ENCODE data around the gene PDLIM5.
"Not testable (repeated sequence)": the region's sequence is repeated elsewhere in the genome, so short reads cannot be mapped to it uniquely, and the experiment has no call there.

Gene PDLIM5

DNA sequence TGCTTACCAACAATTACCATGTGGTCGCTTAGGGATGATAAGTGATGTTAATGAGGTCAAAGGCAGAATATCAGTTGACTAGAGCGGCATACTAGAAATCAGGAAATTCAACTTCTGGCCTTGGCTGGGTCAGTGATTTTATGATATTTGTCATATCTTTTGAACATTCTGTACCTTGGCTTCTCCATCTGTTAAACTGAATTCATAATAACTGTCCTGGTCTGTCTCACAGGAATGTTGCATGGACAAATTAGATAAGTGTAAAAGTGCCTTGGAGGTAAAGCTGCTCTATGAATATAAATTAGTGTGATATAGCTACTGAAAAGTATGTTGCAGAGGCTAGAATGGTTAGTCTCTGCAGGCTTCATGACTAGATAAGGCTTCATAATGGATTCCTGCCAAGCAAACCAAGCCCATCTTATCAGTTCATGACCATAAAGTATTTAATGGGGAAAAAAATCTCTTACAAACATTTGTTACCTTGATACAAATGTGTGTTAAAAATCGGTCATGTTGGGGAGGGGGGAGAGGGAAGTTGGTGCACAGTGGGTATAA lies 201.4 kb downstream of the PDLIM5 start:
- no peak for DNase-seq (ENCODE audit: low spot score)

DNA sequence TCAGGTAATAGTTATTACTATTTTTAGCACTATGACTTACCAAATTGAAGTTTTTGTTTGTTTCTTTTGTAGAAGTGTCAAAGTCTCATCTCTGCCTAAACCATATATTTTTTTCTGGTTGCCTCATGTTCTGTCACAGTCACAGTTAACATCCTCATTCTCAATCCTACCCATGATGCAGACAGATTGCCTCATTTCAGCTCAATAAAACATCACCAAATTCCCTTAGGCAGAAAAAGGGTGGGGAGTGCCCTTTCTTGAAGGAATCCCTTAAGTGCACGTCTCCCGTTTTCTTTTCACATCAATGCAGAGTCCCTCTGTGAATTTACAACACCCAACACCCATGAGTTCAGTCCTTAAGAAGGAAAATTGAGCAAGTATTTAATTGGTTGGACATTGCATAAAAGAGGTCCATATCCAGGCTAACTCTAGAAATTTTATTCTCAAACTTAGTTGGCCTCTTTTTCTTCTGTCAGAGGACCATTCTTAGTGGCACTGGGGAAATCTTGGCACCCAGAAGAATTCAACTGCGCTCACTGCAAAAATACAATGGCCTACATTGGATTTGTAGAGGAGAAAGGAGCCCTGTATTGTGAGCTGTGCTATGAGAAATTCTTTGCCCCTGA lies 202.4 kb downstream of the PDLIM5 start:
- no peak for DNase-seq (ENCODE audit: low spot score)

DNA sequence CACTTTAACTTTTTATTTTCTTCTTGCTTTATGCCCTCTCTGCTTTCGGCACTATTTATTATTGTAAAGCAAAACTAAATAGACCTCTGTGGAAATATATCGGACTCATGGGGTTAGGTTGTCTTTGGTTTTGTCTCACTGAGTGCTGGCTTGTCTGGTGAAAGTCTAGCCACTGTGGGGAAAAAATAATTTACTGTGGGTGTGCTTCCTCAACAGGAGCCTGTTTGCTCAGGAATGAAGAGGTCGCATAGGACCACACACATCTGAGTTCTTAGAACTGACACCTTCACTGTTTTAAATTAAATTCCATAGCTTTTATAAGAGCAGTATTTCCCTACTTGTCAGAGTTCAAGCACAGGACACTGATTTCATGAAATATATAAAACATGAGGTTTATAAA lies 203.0 kb downstream of the PDLIM5 start:
- DNase-seq (ENCODE audit: low spot score): no peak

DNA sequence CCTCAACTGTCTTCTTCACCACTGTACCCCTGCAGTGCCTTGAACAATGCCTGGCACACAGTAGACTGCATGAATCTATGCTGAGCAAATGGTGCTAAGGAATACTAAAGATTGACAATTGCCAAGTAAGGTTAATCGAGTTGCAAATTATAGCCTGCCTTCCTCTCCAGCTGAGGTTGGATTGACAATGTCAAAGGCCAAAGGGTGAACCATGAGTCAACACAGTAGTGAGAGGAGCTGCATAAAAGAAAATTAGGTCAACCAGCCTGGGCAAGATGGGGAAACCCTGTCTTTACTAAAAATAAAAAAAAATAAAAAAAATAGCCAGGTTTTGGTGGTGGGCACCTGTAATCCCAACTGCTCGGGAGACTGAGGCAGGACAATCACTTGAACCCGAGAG lies 208.9 kb downstream of the PDLIM5 start:
- no peak for DNase-seq (ENCODE audit: low spot score)

DNA sequence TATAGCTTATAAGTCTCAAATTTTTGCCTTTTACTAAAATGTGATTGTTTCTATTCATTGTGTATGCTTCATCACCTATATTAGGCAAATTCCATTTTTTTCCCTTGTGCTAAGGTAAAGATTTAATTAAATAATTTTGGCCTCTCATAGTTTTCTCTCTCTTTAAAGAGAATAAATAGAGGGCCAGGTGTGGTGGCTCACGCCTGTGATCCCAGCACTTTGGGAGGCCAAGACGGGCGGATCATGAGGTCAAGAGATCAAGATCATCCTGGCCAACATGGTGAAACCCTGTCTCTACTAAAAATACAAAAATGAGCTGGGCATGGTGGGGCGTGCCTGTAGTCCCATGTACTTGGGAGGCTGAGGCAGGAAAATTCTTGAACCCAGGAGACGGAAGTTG lies 213.3 kb downstream of the PDLIM5 start:
- not testable (repeated sequence) for DNase-seq (ENCODE audit: low spot score)

DNA sequence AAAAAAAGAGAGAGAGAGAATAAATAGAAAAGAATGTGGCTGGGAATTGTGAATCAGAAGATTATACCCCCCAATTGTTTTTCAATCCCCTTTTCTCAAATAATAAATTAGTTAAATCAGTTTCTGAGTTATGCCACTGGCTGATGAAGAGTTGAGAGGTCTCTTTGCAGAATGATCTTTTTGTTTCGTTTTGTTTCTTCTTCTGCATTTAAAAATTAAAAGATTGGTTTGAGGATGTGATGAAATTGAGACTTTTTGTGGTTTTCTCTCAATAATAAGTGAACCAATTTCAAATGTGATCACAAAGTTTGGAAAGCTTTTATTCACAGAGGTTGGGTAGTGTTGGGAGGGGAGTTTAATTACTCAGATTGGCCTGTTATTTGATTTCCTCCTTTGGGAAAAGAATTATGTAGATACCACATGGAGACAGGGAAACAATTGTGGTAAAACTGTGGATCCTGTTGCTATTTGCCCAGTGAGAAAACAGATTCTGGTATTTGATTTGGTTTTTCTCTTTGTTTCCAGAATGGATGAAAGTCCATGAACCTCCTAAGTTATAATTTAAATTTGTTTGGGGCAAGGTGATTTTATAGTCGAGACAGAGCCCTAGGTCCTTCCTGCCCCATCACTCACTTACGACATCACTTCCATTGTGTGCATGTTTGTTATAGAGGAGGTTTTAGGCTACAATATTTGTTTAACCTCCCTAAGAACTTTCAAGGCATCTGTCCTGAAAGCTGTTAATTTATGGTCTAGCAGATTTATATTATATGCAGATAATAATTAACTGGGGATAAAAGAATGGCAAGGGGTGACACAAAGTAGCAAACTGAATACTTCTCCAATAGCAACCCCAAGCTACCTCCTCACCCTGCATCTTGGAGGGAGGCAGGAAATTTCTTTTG lies 214.0 kb downstream of the PDLIM5 start:
- DNase-seq (ENCODE audit: low spot score): no peak

DNA sequence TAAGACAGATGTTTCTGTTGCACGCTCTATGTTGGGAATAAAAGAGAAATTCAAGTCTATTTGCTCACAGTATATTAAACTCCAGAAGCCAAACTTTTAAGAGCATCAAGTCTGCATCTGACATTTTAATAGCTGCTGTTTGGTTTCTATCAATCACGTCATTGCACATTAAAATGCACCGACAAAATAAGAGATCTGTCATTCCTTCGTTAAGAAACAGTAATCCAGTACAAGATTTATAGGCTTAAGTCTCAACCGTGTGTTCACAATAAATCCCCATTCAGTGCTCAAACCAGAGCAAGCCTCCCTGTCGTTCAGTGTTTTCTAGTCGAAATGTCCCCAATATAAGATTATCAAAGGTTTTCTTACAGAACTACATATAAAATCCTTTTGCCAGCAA lies 217.0 kb downstream of the PDLIM5 start:
- no peak for DNase-seq (ENCODE audit: low spot score)

DNA sequence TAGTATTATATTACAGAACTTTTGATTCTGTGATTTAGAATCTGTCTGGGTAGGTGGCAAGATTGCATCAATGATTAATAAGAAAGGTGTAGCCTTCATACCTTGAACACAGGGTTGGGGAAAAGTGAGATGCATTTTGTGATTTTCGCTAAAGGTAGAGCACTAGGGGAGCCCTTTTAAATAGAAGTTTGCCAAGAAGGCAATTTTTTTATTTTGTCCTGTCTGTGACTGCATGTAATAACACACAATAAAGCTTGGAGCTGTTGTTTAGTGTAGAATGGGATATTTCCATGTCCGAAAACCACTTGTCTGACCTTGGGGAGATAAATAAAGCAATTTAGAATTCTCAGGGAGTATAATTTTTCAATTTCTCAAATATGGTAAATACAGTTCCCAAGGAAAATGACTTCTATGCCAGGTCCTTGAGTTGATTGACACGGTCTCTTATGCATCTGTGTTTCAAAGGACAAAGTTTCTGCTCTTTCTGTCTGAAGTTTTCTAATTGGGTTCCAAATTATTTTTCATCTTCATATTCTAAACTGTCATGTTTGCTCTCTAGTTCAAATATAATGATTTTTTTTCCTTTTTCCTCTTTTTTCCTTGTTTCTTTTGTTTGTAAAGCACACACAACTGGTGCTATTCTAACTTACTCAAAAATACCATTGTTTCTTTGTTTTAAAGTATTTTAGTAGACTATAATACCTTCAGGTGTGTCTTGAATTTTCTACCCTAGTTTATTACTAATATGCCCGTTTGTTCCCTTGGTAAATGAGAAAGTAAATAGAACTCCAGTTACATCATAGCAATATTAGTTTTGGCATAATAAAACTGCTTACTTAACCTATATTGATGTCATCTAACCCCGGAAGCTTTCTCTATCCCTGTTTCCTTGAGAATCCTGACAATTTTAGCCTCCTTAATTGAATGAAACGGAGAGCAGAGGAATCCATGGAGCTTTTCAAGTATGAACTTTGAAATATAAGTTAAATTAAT lies 218.2 kb downstream of the PDLIM5 start:
- no peak for DNase-seq (ENCODE audit: low spot score)

DNA sequence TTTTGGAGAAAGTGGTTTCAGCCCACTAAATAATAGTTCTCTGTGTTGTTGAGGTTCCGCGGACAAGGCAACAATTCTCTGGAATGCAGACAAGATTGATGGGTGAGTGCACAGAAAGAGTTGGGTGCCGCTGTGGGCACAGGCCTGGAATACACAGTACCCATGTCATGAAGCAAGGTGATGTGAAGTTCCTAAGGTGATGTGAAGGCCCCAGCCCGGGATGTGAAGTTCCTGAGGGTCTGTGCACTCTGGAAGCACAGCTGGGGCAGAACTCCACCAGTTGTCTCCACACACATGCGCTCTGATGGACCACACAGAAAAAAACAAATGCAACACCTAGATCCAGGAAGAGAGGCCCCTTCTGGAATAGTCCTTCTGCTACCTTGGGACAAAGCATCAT lies 219.4 kb downstream of the PDLIM5 start:
- no peak for DNase-seq (ENCODE audit: low spot score)

DNA sequence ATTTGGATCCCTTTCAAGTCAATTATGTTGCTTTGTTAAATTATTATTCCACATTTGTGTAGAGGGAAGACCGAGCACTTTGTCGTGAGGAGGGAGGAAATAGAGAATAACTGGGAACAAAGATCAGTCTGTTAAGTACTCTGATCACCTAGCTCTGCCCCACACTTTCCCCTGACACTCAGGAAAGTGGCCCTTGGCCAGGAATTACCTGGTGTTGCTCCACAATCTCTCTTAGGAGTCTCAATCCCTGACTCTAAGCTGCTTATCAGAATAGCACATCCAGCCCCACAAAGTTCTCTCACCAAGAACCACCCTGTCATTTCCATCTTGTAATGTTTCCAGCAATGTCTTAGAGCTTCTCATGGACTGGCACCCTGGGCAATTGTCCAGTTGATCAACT lies 222.2 kb downstream of the PDLIM5 start:
- no peak for DNase-seq (ENCODE audit: low spot score)

DNA sequence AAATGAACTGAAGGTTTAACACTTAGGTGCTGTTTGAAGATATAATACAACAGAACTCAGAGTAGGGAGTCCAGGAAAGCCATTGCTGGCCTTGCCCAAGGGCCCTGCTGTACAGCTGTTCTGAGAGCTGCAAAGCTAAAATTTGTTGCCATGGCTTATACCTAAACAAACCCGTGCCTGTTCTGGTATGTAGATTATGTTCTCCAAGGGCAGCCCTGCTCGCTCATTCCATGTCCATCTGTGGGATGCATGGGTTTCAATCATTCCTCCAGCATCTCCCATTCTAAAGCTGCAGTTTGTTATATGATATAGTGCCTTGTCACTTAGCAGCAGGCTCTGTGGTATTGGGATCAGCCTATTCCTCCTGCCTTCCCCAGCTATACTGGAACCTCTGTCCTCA lies 225.2 kb downstream of the PDLIM5 start:
- no peak for DNase-seq (ENCODE audit: low spot score)

DNA sequence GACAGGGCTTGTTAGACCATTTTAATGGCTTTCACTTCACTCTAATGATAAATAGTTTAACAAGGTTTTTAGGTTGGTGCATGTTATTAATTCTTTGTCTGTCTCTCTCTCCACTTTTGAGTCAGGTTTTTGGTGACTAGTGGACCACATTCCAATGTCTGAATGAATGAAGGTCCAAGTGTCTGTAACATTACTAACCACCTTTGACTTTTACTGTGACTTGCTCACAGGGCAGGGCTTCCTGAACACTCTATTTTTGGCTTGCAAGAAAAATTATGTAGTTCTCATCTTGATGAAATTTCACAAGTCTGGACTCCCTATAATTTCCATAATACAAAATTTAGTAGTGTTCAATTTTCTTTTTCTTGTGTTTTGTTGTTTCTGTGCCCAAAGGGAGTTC lies 227.2 kb downstream of the PDLIM5 start:
- DNase-seq (ENCODE audit: low spot score): no peak

DNA sequence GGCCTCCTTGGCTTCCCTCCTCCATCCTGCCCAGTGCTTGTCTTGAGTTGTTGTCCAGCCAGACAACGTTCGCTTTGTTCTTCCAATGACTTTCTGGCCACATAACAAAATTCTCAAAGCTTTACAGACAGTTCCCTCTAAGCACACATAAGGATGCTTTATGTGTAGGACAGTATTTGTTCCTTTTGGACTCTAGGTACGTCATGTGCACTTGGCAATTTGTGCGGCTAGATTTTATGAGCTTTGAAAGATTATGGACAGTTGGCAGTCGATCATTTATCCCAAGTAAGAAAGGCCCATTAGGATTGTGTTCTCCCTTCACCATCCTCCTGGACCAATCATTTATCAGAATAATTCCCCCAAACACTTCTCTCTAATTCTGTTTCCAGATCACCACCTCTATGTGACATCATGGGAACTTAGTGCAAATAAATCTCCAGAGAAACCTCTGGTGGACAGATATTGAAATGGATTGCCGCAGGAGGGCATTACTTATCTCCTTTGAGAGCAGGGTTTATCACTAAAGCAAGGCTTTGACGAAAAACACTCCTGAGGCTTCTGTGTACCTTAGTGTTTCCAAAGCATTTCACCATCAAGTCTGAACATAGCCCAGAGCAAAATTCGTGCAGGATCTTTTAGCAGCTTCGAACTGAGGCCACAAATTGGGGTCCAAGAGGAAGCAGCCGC lies 228.6 kb downstream of the PDLIM5 start:
- no peak for DNase-seq (ENCODE audit: low spot score)

DNA sequence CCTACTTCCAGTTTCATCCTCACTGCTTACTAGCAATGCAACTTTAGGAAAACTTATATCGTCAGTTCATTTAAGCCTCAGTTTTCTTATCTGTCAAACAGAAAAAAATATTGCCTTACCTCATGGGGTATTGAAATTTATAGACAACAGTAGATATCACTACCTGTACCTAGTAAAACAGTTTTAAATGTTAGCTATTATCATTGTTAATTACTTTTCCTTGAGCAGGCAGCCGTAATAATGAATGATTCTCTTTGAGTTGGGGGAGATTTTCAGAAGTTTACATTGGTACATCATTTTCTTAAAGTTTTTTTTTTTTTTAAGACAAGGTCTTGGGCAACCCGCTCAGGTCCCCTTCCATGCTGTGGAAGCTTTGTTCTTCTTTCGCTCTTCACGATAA lies 234.3 kb downstream of the PDLIM5 start:
- no peak for DNase-seq (ENCODE audit: low spot score)

DNA sequence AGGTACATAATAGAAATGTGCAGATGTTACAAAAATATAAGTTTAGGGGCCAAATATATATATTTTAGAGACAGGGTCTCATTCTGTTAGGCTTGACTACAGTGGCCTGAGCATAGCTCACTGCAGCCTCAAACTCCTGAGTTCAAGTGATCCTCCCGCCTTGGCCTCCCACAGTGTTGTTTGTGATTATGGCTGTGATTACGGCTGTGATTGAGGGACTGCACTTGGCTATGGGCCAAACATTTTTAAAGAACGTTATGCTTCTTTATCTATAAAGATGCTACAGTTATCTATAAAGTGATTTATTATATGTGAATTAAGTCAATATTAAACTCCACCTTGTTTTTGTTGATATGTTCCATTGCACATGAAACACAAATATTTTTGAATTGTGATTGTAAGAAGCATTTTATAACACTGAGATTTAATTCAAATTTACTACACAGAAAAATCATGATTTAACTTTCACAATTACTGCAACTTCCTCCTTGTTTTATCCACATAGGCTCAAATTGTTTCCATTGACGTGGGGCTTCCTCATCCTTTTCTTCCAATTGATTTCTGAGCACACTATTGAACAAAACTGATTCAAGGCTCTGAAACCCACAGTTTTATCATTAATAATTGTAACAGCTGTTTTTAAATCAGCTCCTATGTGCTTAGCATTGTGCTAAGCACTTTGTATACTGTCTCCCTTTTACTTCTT lies 237.6 kb downstream of the PDLIM5 start:
- no peak for DNase-seq (ENCODE audit: low spot score)

DNA sequence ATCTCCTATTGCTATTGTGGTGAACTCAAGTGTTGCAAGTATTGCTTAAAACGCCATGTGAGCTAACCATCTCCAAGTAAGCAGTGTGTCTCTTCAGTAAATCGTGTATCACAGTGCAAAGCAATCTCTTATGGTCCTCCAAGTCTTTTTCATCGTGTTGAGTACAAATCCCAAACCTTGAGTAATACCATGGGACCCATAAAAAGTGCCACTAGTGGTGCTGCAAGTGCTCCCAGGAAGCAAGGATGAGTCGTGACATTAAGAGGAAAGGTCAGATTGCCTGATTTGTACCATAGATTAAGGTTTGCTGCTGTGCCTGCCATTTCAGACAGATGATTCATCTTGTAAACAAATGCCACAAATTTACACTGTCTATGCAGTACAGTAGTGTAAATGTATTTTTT lies 239.1 kb downstream of the PDLIM5 start:
- DNase-seq (ENCODE audit: low spot score): no peak

DNA sequence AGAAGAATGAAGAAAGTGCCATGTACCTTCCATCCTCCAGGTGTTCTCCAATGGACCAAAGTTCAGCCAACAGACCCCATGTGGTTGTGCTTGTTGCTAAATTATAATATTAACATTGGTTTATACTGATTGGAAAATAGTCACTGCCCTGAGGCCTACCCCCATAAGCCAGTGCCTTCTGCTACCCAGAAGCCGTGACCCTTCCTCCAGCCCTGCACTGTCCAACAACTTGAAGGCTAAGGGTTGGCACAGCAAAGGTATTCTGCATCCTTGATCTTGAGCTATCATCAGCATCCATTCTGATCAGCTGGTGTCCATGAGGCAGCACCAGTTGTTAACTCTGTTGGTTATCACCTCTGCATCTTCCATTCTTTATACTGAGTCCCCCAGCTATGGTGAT lies 239.8 kb downstream of the PDLIM5 start:
- DNase-seq (ENCODE audit: low spot score): no peak

DNA sequence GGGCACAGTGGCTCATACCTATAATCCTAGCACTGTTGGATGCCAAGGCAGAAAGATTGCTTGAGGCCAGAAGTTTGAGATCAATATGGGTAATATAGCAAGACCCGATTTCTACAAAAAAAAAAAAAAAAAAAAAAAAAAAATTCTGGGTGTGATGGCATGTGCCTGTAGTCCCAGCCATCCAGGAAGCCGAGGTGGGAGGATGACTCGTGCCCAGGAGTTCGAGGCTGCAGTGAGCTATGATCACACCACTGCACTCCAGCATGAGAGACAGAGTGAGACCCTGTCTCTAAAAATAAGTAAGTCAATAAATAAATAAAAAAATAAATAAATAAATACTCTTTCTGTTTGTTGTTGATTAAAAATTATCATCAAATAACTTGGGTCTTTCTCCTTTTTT lies 243.6 kb downstream of the PDLIM5 start:
- DNase-seq (ENCODE audit: low spot score): no peak

DNA sequence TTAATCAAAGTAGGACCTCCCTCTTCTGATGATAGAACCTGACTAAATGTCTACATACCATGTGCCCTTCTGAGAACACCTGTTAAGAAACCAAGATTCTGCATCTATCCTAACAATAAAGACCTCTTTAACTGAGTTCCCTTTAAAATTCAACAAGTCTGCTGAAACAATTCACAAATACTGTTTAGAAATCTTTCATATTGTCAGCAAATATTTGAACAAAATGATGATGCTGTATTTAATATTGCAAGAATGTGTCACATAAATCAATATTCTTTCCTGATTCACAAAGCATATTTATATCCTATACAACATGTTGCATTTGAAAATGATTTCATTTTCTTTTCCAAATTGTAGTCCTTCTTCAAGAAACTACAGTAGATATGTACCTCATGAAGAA lies 246.4 kb downstream of the PDLIM5 start:
- DNase-seq (ENCODE audit: low spot score): no peak

DNA sequence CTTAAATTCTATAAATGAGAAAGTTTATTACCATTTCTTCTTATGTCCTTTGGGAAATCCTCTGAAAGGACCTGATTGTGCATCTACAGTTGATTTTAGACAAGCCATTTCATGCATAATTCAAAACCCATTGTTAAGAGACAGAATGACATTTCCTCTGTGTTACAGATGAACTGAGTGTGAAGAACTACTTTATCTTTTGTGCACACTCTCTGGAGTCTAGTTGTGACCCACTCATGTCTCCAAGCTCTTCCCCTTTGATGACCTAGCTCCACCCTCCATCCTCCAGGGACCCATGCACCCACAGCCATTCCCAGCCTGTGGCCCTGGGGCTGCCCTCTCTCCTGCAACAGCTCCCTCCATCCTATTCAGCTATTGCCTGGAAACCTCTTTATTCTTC lies 248.6 kb downstream of the PDLIM5 start:
- no peak for DNase-seq (ENCODE audit: low spot score)

All from left forelimb (tissue), 1 donor.